ENCODE results near the gene RAD50. TPM values are rescaled to one million over a fixed set of nuclear protein-coding genes. Genes with fewer than 3 reads are reported as not detected.
A peak's percentile ranks its signal among the peaks of the same experiment; 100 is the strongest.

Gene RAD50
- total and polyA plus RNA-seq, 10 of the 15 experiments (the other 5 are each of a cell fraction or from before 2014, with no cell fraction given), result 12.8 to 68.6 (median 47.0) TPM

GRCh38 chr5:132661231-132662003 lies 104.6 kb downstream of the RAD50 start (continued):
- TF ChIP-seq NFIC (IDR thresholded peaks at IDR 0.05; ENCODE audit: low read depth, low read length) (no peak), NR2C1 (IDR thresholded peaks at IDR 0.05) (peak; percentile 60; the same call in 1 of the 2 replicates), E2F8 (IDR thresholded peaks at IDR 0.05; ENCODE audit: low read depth, partially characterized antibody) (no peak), RUNX3 (IDR thresholded peaks at IDR 0.05; ENCODE audit: low read length) (no peak), ZBTB11 (CRISPR knock-in tag; IDR thresholded peaks at IDR 0.05) (no peak), FOS (IDR thresholded peaks at IDR 0.05; ENCODE audit: borderline replicate concordance, extremely low read depth, insufficient read length) (no peak), YY1 (IDR thresholded peaks at IDR 0.05; ENCODE audit: low read depth, low read length) (no peak), SMARCA5 (IDR thresholded peaks at IDR 0.05) (no peak), RFX5 (IDR thresholded peaks at IDR 0.05; ENCODE audit: low read depth, low read length) (no peak), PBX3 (IDR thresholded peaks at IDR 0.05; ENCODE audit: insufficient replicate concordance, low read depth, low read length) (no peak), POU2F2 (IDR thresholded peaks at IDR 0.05; ENCODE audit: borderline replicate concordance, low read depth, low read length) (0 out of 3 replicates have a peak, but pooled peaks have one; percentile 30), MYC (IDR thresholded peaks at IDR 0.05; ENCODE audit: insufficient read depth, insufficient read length, insufficient replicate concordance, low read length, severe bottlenecking) (no peak), SUZ12 (IDR thresholded peaks at IDR 0.05; ENCODE audit: unreplicated experiment) (no peak), CHD1 (IDR thresholded peaks at IDR 0.05; ENCODE audit: low read depth, low read length) (no peak), IKZF1 (conservative IDR thresholded peaks at IDR 0.05) (peak; percentile 95), NBN (IDR thresholded peaks at IDR 0.05) (no peak), GABPA (IDR thresholded peaks at IDR 0.05; ENCODE audit: low read depth) (no peak), CHD2 (IDR thresholded peaks at IDR 0.05; ENCODE audit: borderline replicate concordance, low read depth, low read length) (no peak), ZNF217 (IDR thresholded peaks at IDR 0.05) (no peak), CBX3 (IDR thresholded peaks at IDR 0.05; ENCODE audit: borderline replicate concordance, low read depth) (no peak), JUND (IDR thresholded peaks at IDR 0.05; ENCODE audit: low read depth, low read length) (no peak)

All from GM12878 (cell line).